Measurements from ENCODE around the gene GASK1A.

DNA sequence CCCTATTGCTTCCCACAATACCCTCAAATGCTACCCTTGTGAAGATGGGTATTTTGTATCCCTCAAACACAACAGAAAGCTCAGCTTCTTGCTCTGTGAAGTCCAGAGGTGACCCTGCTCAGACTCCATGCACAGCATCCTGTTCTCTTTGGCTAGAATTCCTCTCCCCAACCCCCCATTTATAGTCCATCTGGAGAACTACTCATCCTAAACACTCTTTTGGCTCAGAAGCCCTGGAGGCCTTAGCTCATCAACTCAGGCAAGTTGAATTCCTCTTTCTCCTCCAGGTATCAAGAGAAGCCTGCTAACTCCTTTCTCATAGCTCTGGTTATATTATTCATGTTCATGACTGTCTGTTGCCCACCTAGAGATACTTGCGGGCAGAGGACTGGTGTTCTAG, 18.3 kb upstream of the GASK1A start:
- TF ChIP-seq, protein P1, sequence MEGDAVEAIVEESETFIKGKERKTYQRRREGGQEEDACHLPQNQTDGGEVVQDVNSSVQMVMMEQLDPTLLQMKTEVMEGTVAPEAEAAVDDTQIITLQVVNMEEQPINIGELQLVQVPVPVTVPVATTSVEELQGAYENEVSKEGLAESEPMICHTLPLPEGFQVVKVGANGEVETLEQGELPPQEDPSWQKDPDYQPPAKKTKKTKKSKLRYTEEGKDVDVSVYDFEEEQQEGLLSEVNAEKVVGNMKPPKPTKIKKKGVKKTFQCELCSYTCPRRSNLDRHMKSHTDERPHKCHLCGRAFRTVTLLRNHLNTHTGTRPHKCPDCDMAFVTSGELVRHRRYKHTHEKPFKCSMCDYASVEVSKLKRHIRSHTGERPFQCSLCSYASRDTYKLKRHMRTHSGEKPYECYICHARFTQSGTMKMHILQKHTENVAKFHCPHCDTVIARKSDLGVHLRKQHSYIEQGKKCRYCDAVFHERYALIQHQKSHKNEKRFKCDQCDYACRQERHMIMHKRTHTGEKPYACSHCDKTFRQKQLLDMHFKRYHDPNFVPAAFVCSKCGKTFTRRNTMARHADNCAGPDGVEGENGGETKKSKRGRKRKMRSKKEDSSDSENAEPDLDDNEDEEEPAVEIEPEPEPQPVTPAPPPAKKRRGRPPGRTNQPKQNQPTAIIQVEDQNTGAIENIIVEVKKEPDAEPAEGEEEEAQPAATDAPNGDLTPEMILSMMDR (IDR thresholded peaks at IDR 0.05; ENCODE audit: low read depth, low read length), result no peak
- no peak for TF ChIP-seq POLR2A (IDR thresholded peaks at IDR 0.05; ENCODE audit: extremely low read depth, insufficient read length)
- TF ChIP-seq, protein P2, sequence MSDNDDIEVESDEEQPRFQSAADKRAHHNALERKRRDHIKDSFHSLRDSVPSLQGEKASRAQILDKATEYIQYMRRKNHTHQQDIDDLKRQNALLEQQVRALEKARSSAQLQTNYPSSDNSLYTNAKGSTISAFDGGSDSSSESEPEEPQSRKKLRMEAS (IDR thresholded peaks at IDR 0.05; ENCODE audit: low read depth, low read length), result no peak
